ENCODE data around the gene SOCS3. TPM values are rescaled to one million over a fixed set of nuclear protein-coding genes. Genes with fewer than 3 reads are reported as not detected.

Gene SOCS3
- total and polyA plus RNA-seq, 10 of the 15 experiments (the other 5 are each of a cell fraction or from before 2014, with no cell fraction given), result 0.05 to 3.9 (median 1.0) TPM

DNA sequence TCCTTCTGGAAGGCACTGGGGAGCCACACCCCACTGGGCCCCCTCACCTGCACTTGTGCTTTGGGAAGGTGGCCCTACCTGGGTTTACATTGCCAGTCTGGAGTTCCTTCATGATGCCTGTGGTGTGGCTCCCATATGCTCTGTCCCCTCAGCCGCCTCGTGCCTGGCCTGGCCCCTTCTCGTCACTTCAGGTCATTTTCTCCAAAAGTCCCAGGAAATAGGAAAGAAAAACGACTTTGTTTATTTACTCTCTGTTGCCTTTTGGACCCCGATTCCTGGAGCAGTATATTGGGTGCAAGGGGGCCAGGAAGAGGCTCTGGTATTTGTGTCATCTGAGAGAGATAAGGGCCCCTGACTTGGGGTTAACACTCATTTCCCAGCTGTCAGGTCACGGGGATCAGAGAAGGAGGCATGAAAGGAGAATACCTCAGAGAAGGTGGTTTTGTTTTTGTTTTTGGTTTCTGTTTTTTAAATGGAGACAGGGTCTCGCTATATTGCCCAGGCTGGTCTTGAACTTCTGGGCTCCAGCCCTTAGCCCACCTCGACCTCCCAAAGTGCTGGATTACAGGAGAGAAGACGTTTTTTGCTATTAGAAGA, 4.7 kb downstream of the SOCS3 start (continued):
- TF ChIP-seq, protein P1, sequence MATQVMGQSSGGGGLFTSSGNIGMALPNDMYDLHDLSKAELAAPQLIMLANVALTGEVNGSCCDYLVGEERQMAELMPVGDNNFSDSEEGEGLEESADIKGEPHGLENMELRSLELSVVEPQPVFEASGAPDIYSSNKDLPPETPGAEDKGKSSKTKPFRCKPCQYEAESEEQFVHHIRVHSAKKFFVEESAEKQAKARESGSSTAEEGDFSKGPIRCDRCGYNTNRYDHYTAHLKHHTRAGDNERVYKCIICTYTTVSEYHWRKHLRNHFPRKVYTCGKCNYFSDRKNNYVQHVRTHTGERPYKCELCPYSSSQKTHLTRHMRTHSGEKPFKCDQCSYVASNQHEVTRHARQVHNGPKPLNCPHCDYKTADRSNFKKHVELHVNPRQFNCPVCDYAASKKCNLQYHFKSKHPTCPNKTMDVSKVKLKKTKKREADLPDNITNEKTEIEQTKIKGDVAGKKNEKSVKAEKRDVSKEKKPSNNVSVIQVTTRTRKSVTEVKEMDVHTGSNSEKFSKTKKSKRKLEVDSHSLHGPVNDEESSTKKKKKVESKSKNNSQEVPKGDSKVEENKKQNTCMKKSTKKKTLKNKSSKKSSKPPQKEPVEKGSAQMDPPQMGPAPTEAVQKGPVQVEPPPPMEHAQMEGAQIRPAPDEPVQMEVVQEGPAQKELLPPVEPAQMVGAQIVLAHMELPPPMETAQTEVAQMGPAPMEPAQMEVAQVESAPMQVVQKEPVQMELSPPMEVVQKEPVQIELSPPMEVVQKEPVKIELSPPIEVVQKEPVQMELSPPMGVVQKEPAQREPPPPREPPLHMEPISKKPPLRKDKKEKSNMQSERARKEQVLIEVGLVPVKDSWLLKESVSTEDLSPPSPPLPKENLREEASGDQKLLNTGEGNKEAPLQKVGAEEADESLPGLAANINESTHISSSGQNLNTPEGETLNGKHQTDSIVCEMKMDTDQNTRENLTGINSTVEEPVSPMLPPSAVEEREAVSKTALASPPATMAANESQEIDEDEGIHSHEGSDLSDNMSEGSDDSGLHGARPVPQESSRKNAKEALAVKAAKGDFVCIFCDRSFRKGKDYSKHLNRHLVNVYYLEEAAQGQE (IDR thresholded peaks at IDR 0.05; ENCODE audit: low read depth, low read length), result no peak
- no peak for TF ChIP-seq FOXK2 (IDR thresholded peaks at IDR 0.05)
- TF ChIP-seq, protein P2, sequence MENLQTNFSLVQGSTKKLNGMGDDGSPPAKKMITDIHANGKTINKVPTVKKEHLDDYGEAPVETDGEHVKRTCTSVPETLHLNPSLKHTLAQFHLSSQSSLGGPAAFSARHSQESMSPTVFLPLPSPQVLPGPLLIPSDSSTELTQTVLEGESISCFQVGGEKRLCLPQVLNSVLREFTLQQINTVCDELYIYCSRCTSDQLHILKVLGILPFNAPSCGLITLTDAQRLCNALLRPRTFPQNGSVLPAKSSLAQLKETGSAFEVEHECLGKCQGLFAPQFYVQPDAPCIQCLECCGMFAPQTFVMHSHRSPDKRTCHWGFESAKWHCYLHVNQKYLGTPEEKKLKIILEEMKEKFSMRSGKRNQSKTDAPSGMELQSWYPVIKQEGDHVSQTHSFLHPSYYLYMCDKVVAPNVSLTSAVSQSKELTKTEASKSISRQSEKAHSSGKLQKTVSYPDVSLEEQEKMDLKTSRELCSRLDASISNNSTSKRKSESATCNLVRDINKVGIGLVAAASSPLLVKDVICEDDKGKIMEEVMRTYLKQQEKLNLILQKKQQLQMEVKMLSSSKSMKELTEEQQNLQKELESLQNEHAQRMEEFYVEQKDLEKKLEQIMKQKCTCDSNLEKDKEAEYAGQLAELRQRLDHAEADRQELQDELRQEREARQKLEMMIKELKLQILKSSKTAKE (IDR thresholded peaks at IDR 0.05; ENCODE audit: low read depth, poor library complexity, severe bottlenecking), result no peak
- TF ChIP-seq SMARCA5 (IDR thresholded peaks at IDR 0.05), result no peak; the same call in 1 of the 2 replicates
- no peak for TF ChIP-seq HCFC1 (IDR thresholded peaks at IDR 0.05; ENCODE audit: low read length)
- no peak for TF ChIP-seq SUZ12 (IDR thresholded peaks at IDR 0.05; ENCODE audit: unreplicated experiment)
- peak; percentile 60 to 70; a peak in 3 of 4 replicates for TF ChIP-seq IKZF2 (IDR thresholded peaks at IDR 0.05)
- TF ChIP-seq NFYB (IDR thresholded peaks at IDR 0.05; ENCODE audit: insufficient read depth, low read depth, low read length), result no peak
- no peak for TF ChIP-seq ZNF274 (IDR thresholded peaks at IDR 0.05; ENCODE audit: insufficient read depth, insufficient read length)
- no peak for TF ChIP-seq EGR1 (IDR thresholded peaks at IDR 0.05; ENCODE audit: borderline replicate concordance in 1 of 2, low read depth in 2 of 2, low read length in 2 of 2)
- TF ChIP-seq ATF7 (IDR thresholded peaks at IDR 0.05; ENCODE audit: low read depth), result peak; percentile 37; the same call in 1 of the 2 replicates
- TF ChIP-seq SRF (IDR thresholded peaks at IDR 0.05; ENCODE audit: low read depth in 2 of 2, low read length in 2 of 2), result no peak
- no peak for TF ChIP-seq ZSCAN29 (IDR thresholded peaks at IDR 0.05)
- TF ChIP-seq LARP7 (IDR thresholded peaks at IDR 0.05), result no peak
- TF ChIP-seq, protein P3, sequence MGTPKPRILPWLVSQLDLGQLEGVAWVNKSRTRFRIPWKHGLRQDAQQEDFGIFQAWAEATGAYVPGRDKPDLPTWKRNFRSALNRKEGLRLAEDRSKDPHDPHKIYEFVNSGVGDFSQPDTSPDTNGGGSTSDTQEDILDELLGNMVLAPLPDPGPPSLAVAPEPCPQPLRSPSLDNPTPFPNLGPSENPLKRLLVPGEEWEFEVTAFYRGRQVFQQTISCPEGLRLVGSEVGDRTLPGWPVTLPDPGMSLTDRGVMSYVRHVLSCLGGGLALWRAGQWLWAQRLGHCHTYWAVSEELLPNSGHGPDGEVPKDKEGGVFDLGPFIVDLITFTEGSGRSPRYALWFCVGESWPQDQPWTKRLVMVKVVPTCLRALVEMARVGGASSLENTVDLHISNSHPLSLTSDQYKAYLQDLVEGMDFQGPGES (IDR thresholded peaks at IDR 0.05), result no peak
- no peak for TF ChIP-seq TBL1XR1 (IDR thresholded peaks at IDR 0.05; ENCODE audit: low read depth, low read length)
- peak; percentile 13; the same call in 1 of the 2 replicates for TF ChIP-seq TCF3 (IDR thresholded peaks at IDR 0.05; ENCODE audit: borderline replicate concordance, insufficient read depth, low read depth, low read length)
- TF ChIP-seq HDAC6 (IDR thresholded peaks at IDR 0.05; ENCODE audit: unreplicated experiment), result no peak
- no peak for TF ChIP-seq TAF1 (IDR thresholded peaks at IDR 0.05; ENCODE audit: borderline replicate concordance, low read depth, low read length)
- no peak for TF ChIP-seq CBX5 (IDR thresholded peaks at IDR 0.05; ENCODE audit: low read depth)
- TF ChIP-seq MTA2 (IDR thresholded peaks at IDR 0.05; ENCODE audit: low read depth), result peak; percentile 36; the same call in 1 of the 2 replicates
